ENCODE data around the gene ANXA6.
A peak's percentile ranks its signal among the peaks of the same experiment; 100 is the strongest.

Gene ANXA6

GRCh38 chr5:151126199-151126645, 31.4 kb downstream of the ANXA6 start:
- peak; percentile 71 for DNase-seq
- no peaks in the 10 kb centered on the region for H3K9me3 ChIP-seq
- no peaks in the 10 kb centered on the region for H3K27me3 ChIP-seq
- TF ChIP-seq, protein P1, sequence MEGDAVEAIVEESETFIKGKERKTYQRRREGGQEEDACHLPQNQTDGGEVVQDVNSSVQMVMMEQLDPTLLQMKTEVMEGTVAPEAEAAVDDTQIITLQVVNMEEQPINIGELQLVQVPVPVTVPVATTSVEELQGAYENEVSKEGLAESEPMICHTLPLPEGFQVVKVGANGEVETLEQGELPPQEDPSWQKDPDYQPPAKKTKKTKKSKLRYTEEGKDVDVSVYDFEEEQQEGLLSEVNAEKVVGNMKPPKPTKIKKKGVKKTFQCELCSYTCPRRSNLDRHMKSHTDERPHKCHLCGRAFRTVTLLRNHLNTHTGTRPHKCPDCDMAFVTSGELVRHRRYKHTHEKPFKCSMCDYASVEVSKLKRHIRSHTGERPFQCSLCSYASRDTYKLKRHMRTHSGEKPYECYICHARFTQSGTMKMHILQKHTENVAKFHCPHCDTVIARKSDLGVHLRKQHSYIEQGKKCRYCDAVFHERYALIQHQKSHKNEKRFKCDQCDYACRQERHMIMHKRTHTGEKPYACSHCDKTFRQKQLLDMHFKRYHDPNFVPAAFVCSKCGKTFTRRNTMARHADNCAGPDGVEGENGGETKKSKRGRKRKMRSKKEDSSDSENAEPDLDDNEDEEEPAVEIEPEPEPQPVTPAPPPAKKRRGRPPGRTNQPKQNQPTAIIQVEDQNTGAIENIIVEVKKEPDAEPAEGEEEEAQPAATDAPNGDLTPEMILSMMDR (IDR thresholded peaks at IDR 0.05; ENCODE audit: low read depth, low read length), result peak; percentile 81
- H3K36me3 ChIP-seq, result peaks cover 13% of the 10 kb centered on the region
- H3K4me3 ChIP-seq (ENCODE audit: low read depth, low read length), result no peak overlapping the region
- no peaks in the 10 kb centered on the region for H3K4me1 ChIP-seq

- Histone ChIP-seq H3K27me3 (no peaks in the 10 kb centered on the region), H3K9me3 (no peaks in the 10 kb centered on the region), H3K4me3 (ENCODE audit: low read depth, low read length) (no peak overlapping the region), H3K4me1 (no peaks in the 10 kb centered on the region), H3K36me3 (peaks cover 11% of the 10 kb centered on the region)
- DNase-seq, result no peak
- TF ChIP-seq, protein P1 (IDR thresholded peaks at IDR 0.05; ENCODE audit: low read depth, low read length), result no peak
Observed at GRCh38 chr5:151125421-151125820, 32.2 kb downstream of the ANXA6 start.

DNA sequence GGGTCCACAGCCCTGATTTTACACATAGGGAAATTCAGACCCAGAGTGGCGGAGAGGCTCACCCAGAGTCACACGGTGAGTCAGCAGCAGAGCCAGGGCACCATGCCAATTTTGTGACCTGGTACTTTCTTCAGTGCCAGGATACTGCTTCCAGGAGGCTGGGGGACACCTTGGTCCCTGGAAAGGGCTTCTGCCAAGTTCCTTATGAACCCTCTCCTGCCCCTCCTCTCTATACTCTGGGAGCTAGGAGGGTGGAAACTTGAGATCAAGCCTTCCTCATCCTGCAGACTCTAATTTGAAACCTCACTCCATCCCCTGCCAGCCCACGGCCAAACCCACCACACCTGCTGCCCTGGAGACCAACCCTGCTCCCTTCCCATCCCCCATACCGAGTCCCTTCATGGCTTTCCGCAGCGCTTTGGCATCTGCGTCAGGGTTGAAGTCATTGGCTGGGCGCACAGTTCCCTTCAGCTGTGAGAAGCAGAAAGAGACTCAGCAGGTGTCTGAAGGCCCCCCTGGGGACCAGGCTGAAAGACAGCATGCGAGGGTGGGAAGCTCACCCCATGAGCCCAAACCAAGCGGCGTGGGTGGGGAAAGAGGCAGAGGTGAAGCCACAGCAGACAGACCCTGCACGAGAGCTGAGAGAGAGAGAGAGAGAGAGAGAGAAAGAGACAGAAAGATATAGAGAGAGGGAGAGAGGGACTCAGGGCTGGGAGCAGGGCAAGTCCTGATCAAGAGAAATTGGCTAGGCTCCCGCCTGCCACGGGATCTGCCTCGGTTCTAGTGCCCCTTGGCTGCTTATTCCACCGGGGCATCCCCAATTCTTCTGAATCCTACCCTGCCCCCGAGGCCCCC, 33.5 kb downstream of the ANXA6 start:
- Histone ChIP-seq H3K27me3 (no peaks in the 10 kb centered on the region), H3K4me3 (ENCODE audit: low read depth, low read length) (no peak overlapping the region), H3K4me1 (no peaks in the 10 kb centered on the region), H3K36me3 (peaks cover 11% of the 10 kb centered on the region), H3K9me3 (no peaks in the 10 kb centered on the region)
- peak; percentile 45 for DNase-seq
- TF ChIP-seq, protein P1 (IDR thresholded peaks at IDR 0.05; ENCODE audit: low read depth, low read length), result no peak

- DNase-seq, result no peak
- TF ChIP-seq, protein P1 (IDR thresholded peaks at IDR 0.05; ENCODE audit: low read depth, low read length), result no peak
- Histone ChIP-seq H3K4me1 (no peaks in the 10 kb centered on the region), H3K27me3 (no peaks in the 10 kb centered on the region), H3K36me3 (peaks cover 11% of the 10 kb centered on the region), H3K9me3 (no peaks in the 10 kb centered on the region), H3K4me3 (ENCODE audit: low read depth, low read length) (no peak overlapping the region)
Observed at GRCh38 chr5:151122828-151123227, 34.8 kb downstream of the ANXA6 start.

- Histone ChIP-seq H3K27me3 (no peaks in the 10 kb centered on the region), H3K36me3 (peaks cover 11% of the 10 kb centered on the region), H3K4me1 (no peaks in the 10 kb centered on the region), H3K4me3 (ENCODE audit: low read depth, low read length) (no peak overlapping the region), H3K9me3 (no peaks in the 10 kb centered on the region)
- DNase-seq, result no peak
- TF ChIP-seq, protein P1 (IDR thresholded peaks at IDR 0.05; ENCODE audit: low read depth, low read length), result no peak
Observed at GRCh38 chr5:151121665-151122064, 35.9 kb downstream of the ANXA6 start.

DNA sequence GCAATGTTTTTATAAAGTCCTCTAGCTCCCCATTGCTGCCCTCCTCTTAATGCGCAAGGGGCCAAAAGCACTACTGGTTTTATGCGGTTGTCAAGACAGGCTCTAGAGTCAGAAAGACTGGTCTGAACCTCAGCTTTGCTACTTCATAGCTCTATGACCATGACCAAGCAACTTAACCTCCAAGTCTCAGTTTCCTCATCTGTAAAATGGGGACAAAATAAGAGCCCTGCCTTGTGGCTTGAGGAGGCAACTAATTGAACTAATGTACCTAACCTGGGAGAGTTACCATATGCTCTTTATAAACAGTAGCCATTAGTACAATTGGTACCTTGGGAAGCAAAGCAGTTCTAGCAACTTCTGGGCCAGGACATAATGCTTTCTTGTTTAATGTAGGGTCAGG, 36.5 kb downstream of the ANXA6 start:
- TF ChIP-seq, protein P1 (IDR thresholded peaks at IDR 0.05; ENCODE audit: low read depth, low read length), result no peak
- no peaks in the 10 kb centered on the region for H3K27me3 ChIP-seq
- no peaks in the 10 kb centered on the region for H3K4me1 ChIP-seq
- H3K9me3 ChIP-seq, result no peaks in the 10 kb centered on the region
- H3K36me3 ChIP-seq, result peaks cover 11% of the 10 kb centered on the region
- H3K4me3 ChIP-seq (ENCODE audit: low read depth, low read length), result no peak overlapping the region
- no peak for DNase-seq

Data from BE2C (cell line).